ENCODE results near the gene PSMC5.

DNA sequence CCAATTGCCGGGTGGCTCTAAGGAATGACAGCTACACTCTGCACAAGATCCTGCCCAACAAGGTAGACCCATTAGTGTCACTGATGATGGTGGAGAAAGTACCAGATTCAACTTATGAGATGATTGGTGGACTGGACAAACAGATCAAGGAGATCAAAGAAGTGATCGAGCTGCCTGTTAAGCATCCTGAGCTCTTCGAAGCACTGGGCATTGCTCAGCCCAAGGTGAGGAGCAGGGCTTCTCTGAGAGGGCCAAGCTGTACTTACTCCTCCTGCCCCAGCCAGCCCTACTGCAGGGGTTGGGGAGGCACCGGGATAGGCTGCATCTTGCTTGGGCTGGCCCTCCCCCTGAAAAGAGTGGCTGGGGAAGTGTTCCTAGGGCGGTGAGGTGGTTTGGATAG lies 3.0 kb downstream of the PSMC5 start:
- TF ChIP-seq, protein P1, sequence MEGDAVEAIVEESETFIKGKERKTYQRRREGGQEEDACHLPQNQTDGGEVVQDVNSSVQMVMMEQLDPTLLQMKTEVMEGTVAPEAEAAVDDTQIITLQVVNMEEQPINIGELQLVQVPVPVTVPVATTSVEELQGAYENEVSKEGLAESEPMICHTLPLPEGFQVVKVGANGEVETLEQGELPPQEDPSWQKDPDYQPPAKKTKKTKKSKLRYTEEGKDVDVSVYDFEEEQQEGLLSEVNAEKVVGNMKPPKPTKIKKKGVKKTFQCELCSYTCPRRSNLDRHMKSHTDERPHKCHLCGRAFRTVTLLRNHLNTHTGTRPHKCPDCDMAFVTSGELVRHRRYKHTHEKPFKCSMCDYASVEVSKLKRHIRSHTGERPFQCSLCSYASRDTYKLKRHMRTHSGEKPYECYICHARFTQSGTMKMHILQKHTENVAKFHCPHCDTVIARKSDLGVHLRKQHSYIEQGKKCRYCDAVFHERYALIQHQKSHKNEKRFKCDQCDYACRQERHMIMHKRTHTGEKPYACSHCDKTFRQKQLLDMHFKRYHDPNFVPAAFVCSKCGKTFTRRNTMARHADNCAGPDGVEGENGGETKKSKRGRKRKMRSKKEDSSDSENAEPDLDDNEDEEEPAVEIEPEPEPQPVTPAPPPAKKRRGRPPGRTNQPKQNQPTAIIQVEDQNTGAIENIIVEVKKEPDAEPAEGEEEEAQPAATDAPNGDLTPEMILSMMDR (IDR thresholded peaks at IDR 0.05), result no peak
- no peak for TF ChIP-seq EP300 (IDR thresholded peaks at IDR 0.05)
- no peak for TF ChIP-seq POLR2A (IDR thresholded peaks at IDR 0.05)
- peak in 2 of 4 donors; percentile 11 to 40 for TF ChIP-seq POLR2AphosphoS5 (IDR thresholded peaks at IDR 0.05)

All from sigmoid colon (tissue), 4 donors.